SK-N-SH treated with all-trans-retinoic acid at 6 μM for 48 hours (cell line): Measurements from ENCODE around the gene PALLD.
A peak's percentile ranks its signal among the peaks of the same experiment; 100 is the strongest.

Experiments
- ATAC-seq: fragments of 200-7000 bp; cut with Tn5 transposase; 3 replicates; pipeline ENCODE4 v1.9.1; 2020; ENCODE audit warnings: mild to moderate bottlenecking, moderate library complexity
- ARNTL ChIP-seq: fragments of 450-650 bp; formaldehyde crosslinking; IDR thresholded peaks from 2 replicates; pipeline ENCODE4 v1.5.0; 2020; ENCODE audit warnings: low read depth, mild to moderate bottlenecking, moderate library complexity, borderline replicate concordance
- CREB5 ChIP-seq: fragments of 250-450 bp; sonication (Bioruptor Pico); IDR thresholded peaks from 2 replicates; pipeline ENCODE4 v1.5.1; 2020; ENCODE audit warnings: low read depth, mild to moderate bottlenecking, moderate library complexity
- CSDC2 ChIP-seq: fragments of 250-450 bp; sonication (Bioruptor Pico); IDR thresholded peaks from 2 replicates; pipeline ENCODE4 v1.5.0; 2020; ENCODE audit warnings: mild to moderate bottlenecking, moderate library complexity
- CSRNP3 ChIP-seq: fragments of 250-450 bp; sonication (Bioruptor Pico); IDR thresholded peaks from 2 replicates; pipeline ENCODE4 v1.5.1; 2021; ENCODE audit warnings: mild to moderate bottlenecking, moderate library complexity
- ESRRG ChIP-seq: fragments of 250-450 bp; sonication (Bioruptor Pico); IDR thresholded peaks from 2 replicates; pipeline ENCODE4 v1.6.1; 2021; ENCODE audit warnings: mild to moderate bottlenecking
- GLIS3 ChIP-seq: fragments of 250-450 bp; sonication (Bioruptor Pico); IDR thresholded peaks from 2 replicates; pipeline ENCODE4 v1.5.0; 2020; ENCODE audit warnings: mild to moderate bottlenecking, moderate library complexity
- OSR1 ChIP-seq: fragments of 250-450 bp; sonication (Bioruptor Pico); IDR thresholded peaks from 2 replicates; pipeline ENCODE4 v1.8.0; 2022; ENCODE audit warnings: moderate library complexity, mild to moderate bottlenecking, inconsistent platforms
- PATZ1 ChIP-seq: fragments of 250-450 bp; sonication (Bioruptor Pico); IDR thresholded peaks from 2 replicates; pipeline ENCODE4 v1.8.0; 2020; ENCODE audit warnings: mild to moderate bottlenecking, moderate library complexity, borderline replicate concordance
- POU6F1 ChIP-seq: fragments of 250-450 bp; sonication (Bioruptor Pico); IDR thresholded peaks from 2 replicates; pipeline ENCODE4 v1.8.0; 2021; ENCODE audit warnings: low read depth, mild to moderate bottlenecking, moderate library complexity, borderline replicate concordance
- PPARA ChIP-seq: fragments of 250-450 bp; sonication (Bioruptor Pico); IDR thresholded peaks from 2 replicates; pipeline ENCODE4 v1.5.0; 2020; ENCODE audit warnings: mild to moderate bottlenecking, borderline replicate concordance
- TCF4 ChIP-seq: fragments of 250-450 bp; sonication (Bioruptor Pico); IDR thresholded peaks from 2 replicates; pipeline ENCODE4 v1.8.0; 2021; ENCODE audit warnings: mild to moderate bottlenecking, moderate library complexity, borderline replicate concordance
- TOX ChIP-seq: fragments of 250-450 bp; sonication (Bioruptor Pico); IDR thresholded peaks from 2 replicates; pipeline ENCODE4 v1.8.0; 2021; ENCODE audit warnings: mild to moderate bottlenecking, moderate library complexity, borderline replicate concordance
- TSHZ2 ChIP-seq: fragments of 250-450 bp; sonication (Bioruptor Pico); IDR thresholded peaks from 2 replicates; pipeline ENCODE4 v1.5.0; 2020; ENCODE audit warnings: mild to moderate bottlenecking, moderate library complexity
- ZFP3 ChIP-seq: fragments of 250-450 bp; sonication (Bioruptor Pico); IDR thresholded peaks from 2 replicates; pipeline ENCODE4 v1.5.0; 2020; ENCODE audit warnings: mild to moderate bottlenecking, moderate library complexity
- ZFP30 ChIP-seq: fragments of 450-650 bp; formaldehyde crosslinking; IDR thresholded peaks from 2 replicates; pipeline ENCODE4 v1.5.0; 2022; ENCODE audit warnings: mild to moderate bottlenecking, moderate library complexity
- ZNF565 ChIP-seq: fragments of 450-650 bp; formaldehyde crosslinking; conservative IDR thresholded peaks from 2 replicates; pipeline ENCODE4 v1.5.0; 2020; ENCODE audit warnings: low read depth, mild to moderate bottlenecking, moderate library complexity
- ZNF70 ChIP-seq: fragments of 450-650 bp; formaldehyde crosslinking; IDR thresholded peaks from 2 replicates; pipeline ENCODE4 v1.5.0; 2020; ENCODE audit warnings: mild to moderate bottlenecking, moderate library complexity
- ZNF8 ChIP-seq: fragments of 450-650 bp; formaldehyde crosslinking; IDR thresholded peaks from 2 replicates; pipeline ENCODE4 v1.5.0; 2020; ENCODE audit warnings: mild to moderate bottlenecking, moderate library complexity

The PALLD gene

GRCh38 chr4:168739886-168740285, 243.0 kb downstream of the PALLD start:
- ATAC-seq: no peak
- TF ChIP-seq TCF4 (CRISPR knock-in tag) (no peak), ZFP30 (CRISPR knock-in tag) (no peak), ARNTL (CRISPR knock-in tag) (no peak), POU6F1 (no peak), TOX (CRISPR knock-in tag) (no peak), PATZ1 (no peak), CSRNP3 (CRISPR knock-in tag) (no peak), OSR1 (no peak), ZNF565 (CRISPR knock-in tag) (no peak), GLIS3 (CRISPR knock-in tag) (no peak)

- peak; percentile 35; the same call in 1 of the 2 replicates for TF ChIP-seq TCF4 (CRISPR knock-in tag)
- TF ChIP-seq ZFP3 (CRISPR knock-in tag): no peak
- TF ChIP-seq, all 23 proteins: peak for 1
Observed at GRCh38 chr4:168740691-168741090, 243.8 kb downstream of the PALLD start.

GRCh38 chr4:168741281-168742173, 244.7 kb downstream of the PALLD start:
- ATAC-seq: no peak
- TF ChIP-seq TOX (CRISPR knock-in tag) (no peak), CREB5 (no peak), ZNF565 (CRISPR knock-in tag) (no peak), ZFP3 (CRISPR knock-in tag) (no peak), PATZ1 (no peak), ESRRG (CRISPR knock-in tag) (no peak), PPARA (no peak), TCF4 (CRISPR knock-in tag) (no peak), TSHZ2 (CRISPR knock-in tag) (no peak), ARNTL (CRISPR knock-in tag) (no peak), CSDC2 (no peak), CSRNP3 (CRISPR knock-in tag) (no peak), GLIS3 (CRISPR knock-in tag) (no peak), ZNF70 (CRISPR knock-in tag) (no peak), ZNF8 (CRISPR knock-in tag) (no peak)
- TF ChIP-seq, all 23 proteins: peak for 0

More at GRCh38 chr4:168740691-168741090, 243.8 kb downstream of the PALLD start:
- ATAC-seq: no peak
